HEK293T (cell line): ENCODE measurements around the gene CGA.

Experiments
- ELF4 ChIP-seq: fragments of 450-650 bp; IDR thresholded peaks from 2 replicates; pipeline ENCODE4 v1.6.1; 2017; ENCODE audit warnings: antibody characterized with exemption
- FOXK2 ChIP-seq: fragments of 450-650 bp; IDR thresholded peaks from 2 replicates; pipeline ENCODE4 v1.6.1; 2016; ENCODE audit warnings: mild to moderate bottlenecking
- NFRKB ChIP-seq: fragments of 450-650 bp; IDR thresholded peaks from 2 replicates; pipeline ENCODE4 v1.6.1; 2016; ENCODE audit warnings: mild to moderate bottlenecking, moderate library complexity
- SP1 ChIP-seq: fragments of 450-650 bp; IDR thresholded peaks from 2 replicates; pipeline ENCODE4 v1.6.1; 2017

DNA sequence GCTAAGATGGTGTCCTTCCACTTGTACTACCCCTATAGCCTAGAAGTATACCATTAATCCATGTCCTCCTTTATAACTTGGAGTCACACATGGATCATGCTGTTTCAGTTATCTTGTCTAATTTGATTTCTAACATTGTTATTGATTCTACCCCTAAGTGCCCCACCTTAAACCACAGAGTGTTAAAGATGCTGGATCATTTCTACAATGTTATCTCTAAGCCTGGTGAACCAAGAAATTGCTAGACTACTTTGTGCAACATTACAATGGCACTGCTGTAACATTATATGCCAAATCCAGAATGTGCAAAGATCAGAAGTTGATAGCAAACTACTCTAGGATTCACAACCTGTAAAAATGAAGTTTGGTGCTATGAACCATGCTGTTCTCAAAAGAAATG lies 1.7 kb downstream of the CGA start:
- no peak for TF ChIP-seq FOXK2
- TF ChIP-seq SP1 = no peak
- TF ChIP-seq NFRKB = no peak
- TF ChIP-seq ELF4 = no peak
